Testis (tissue), 2 donors: Measurements from ENCODE around the gene TIPARP.

Experiments
- POLR2A ChIP-seq: fragments of 450-650 bp; IDR thresholded peaks from one replicate; pipeline ENCODE4 v1.6.1; 2017; ENCODE audit warnings: antibody characterized with exemption, mild to moderate bottlenecking, moderate library complexity
- TF ChIP-seq, protein P1 (sequence below), 3 experiments: fragments of 450-650 bp in 2 of 3; fragments of 200-600 bp in 1 of 3; sonication (generic) in 1 of 3; IDR thresholded peaks; one replicate each; pipeline ENCODE4 v1.5.1; 2016 to 2019; ENCODE audit warnings: antibody characterized with exemption in 3 of 3, mild to moderate bottlenecking in 2 of 3, moderate library complexity in 1 of 3

- no peak for TF ChIP-seq POLR2A
- TF ChIP-seq, protein P1, sequence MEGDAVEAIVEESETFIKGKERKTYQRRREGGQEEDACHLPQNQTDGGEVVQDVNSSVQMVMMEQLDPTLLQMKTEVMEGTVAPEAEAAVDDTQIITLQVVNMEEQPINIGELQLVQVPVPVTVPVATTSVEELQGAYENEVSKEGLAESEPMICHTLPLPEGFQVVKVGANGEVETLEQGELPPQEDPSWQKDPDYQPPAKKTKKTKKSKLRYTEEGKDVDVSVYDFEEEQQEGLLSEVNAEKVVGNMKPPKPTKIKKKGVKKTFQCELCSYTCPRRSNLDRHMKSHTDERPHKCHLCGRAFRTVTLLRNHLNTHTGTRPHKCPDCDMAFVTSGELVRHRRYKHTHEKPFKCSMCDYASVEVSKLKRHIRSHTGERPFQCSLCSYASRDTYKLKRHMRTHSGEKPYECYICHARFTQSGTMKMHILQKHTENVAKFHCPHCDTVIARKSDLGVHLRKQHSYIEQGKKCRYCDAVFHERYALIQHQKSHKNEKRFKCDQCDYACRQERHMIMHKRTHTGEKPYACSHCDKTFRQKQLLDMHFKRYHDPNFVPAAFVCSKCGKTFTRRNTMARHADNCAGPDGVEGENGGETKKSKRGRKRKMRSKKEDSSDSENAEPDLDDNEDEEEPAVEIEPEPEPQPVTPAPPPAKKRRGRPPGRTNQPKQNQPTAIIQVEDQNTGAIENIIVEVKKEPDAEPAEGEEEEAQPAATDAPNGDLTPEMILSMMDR (IDR thresholded peaks at IDR 0.05) = no peak
Observed at GRCh38 chr3:156727519-156728205, 53.3 kb downstream of the TIPARP start.
